Thyroid gland (tissue), 4 donors: ENCODE results near the gene CSNK1E.

Source experiments
- CTCF ChIP-seq, 6 experiments: fragments of 200-600 bp in 3 of 6; fragments of 450-650 bp in 3 of 6; sonication (generic) in 3 of 6; IDR thresholded peaks; one replicate each; pipeline ENCODE4 v1.5.1; 2016 to 2019; ENCODE audit warnings: antibody characterized with exemption in 6 of 6, mild to moderate bottlenecking in 2 of 6, inconsistent platforms in 1 of 6, moderate library complexity in 1 of 6
- POLR2A ChIP-seq, 2 donors: fragments of 450-650 bp; IDR thresholded peaks; one replicate each; pipeline ENCODE4 v1.6.1; 2017; ENCODE audit warnings: antibody characterized with exemption in 2 of 2, mild to moderate bottlenecking in 2 of 2, moderate library complexity in 1 of 2

- TF ChIP-seq CTCF (IDR thresholded peaks at IDR 0.05), result no peak
- no peak for TF ChIP-seq POLR2A (IDR thresholded peaks at IDR 0.05)
Measured at GRCh38 chr22:38348751-38349496, 31.7 kb upstream of the CSNK1E start.
